Measurements from ENCODE around the gene MVP. TPM values are rescaled to one million over a fixed set of nuclear protein-coding genes. Genes with fewer than 3 reads are reported as not detected.
A peak's percentile ranks its signal among the peaks of the same experiment; 100 is the strongest.

MVP gene
- total RNA-seq, 1 experiment from 2014 or later = 72.5 TPM

- peak overlapping the region; percentile 95 for H3K27ac Mint-ChIP-seq (ENCODE audit: unreplicated experiment)
- peak overlapping the region; percentile 51 for H3K4me3 Mint-ChIP-seq (ENCODE audit: unreplicated experiment)
- DNase-seq = peak; percentile 54 to 66
- ChIA-PET POLR2A (no interaction called here), CTCF (no interaction called here)
- no TSS peak for BruUV-seq (replicated peaks)
- intact Hi-C loops (cut with micrococcal nuclease; ENCODE audit: unreplicated experiment) = loop anchor here (10.0 kb wide), 1 partner anchor 133 kb away; the partner anchor contains the start of gene C16orf92
- no peaks in the 10 kb centered on the region for H3K27me3 Mint-ChIP-seq (ENCODE audit: insufficient read depth, unreplicated experiment)
- H3K4me1 ChIP-seq = peaks cover 19% of the 10 kb centered on the region
- no peaks in the 10 kb centered on the region for H3K27me3 ChIP-seq (replicated peaks; ENCODE audit: control insufficient read depth, insufficient read depth, low read length)
- no peak for TF ChIP-seq CTCF (IDR thresholded peaks at IDR 0.05; ENCODE audit: insufficient read depth in 1 of 2, low read depth in 1 of 2, low read length in 1 of 2, severe bottlenecking in 1 of 2, unreplicated experiment in 1 of 2)
- peaks cover 7% of the 10 kb centered on the region for H3K4me1 Mint-ChIP-seq (ENCODE audit: low read depth, unreplicated experiment)
- H3K36me3 Mint-ChIP-seq (ENCODE audit: insufficient read depth, unreplicated experiment) = peaks cover 7% of the 10 kb centered on the region
- H3K36me3 ChIP-seq (ENCODE audit: control insufficient read depth, insufficient read depth, low read length) = no peaks in the 10 kb centered on the region; the same call in none of the 2 replicates
- H3K9me3 ChIP-seq = no peaks in the 10 kb centered on the region
- no peak overlapping the region for H3K4me3 ChIP-seq (ENCODE audit: low read depth, low read length)
- H3K9me3 Mint-ChIP-seq (ENCODE audit: unreplicated experiment) = no peaks in the 10 kb centered on the region
Observed at GRCh38 chr16:29891525-29892457, 71.5 kb downstream of the MVP start.

- POLR2A ChIA-PET = no interaction called here
- H3K4me1 Mint-ChIP-seq (ENCODE audit: low read depth, unreplicated experiment) = peaks cover 11% of the 10 kb centered on the region
- Histone ChIP-seq H3K4me3 (ENCODE audit: low read depth, low read length) (no peak overlapping the region), H3K36me3 (ENCODE audit: control insufficient read depth, insufficient read depth, low read length) (no peaks in the 10 kb centered on the region; the same call in none of the 2 replicates), H3K27me3 (replicated peaks; ENCODE audit: control insufficient read depth, insufficient read depth, low read length) (no peaks in the 10 kb centered on the region), H3K9me3 (no peaks in the 10 kb centered on the region), H3K4me1 (peaks cover 19% of the 10 kb centered on the region)
- no peak overlapping the region for H3K4me3 Mint-ChIP-seq (ENCODE audit: unreplicated experiment)
- no peak for TF ChIP-seq CTCF (IDR thresholded peaks at IDR 0.05; ENCODE audit: insufficient read depth in 1 of 2, low read depth in 1 of 2, low read length in 1 of 2, severe bottlenecking in 1 of 2, unreplicated experiment in 1 of 2)
- CTCF ChIA-PET = no interaction called here
- peak overlapping the region; percentile 95 for H3K27ac Mint-ChIP-seq (ENCODE audit: unreplicated experiment)
- BruUV-seq (replicated peaks) = no TSS peak
- H3K27me3 Mint-ChIP-seq (ENCODE audit: insufficient read depth, unreplicated experiment) = no peaks in the 10 kb centered on the region
- H3K36me3 Mint-ChIP-seq (ENCODE audit: insufficient read depth, unreplicated experiment) = peaks cover 7% of the 10 kb centered on the region
- no peak for DNase-seq
- H3K9me3 Mint-ChIP-seq (ENCODE audit: unreplicated experiment) = no peaks in the 10 kb centered on the region
- intact Hi-C loops (cut with micrococcal nuclease; ENCODE audit: unreplicated experiment) = loop anchor here (10.0 kb wide), 1 partner anchor 132 kb away; the partner anchor contains the start of gene C16orf92
Observed at GRCh38 chr16:29892458-29892813, 72.2 kb downstream of the MVP start.

- intact Hi-C loops (cut with micrococcal nuclease; ENCODE audit: unreplicated experiment) = loop anchor here (10.0 kb wide), 1 partner anchor 131 kb away; the partner anchor contains the start of gene C16orf92
- Histone ChIP-seq H3K4me3 (ENCODE audit: low read depth, low read length) (no peak overlapping the region), H3K9me3 (no peaks in the 10 kb centered on the region), H3K36me3 (ENCODE audit: control insufficient read depth, insufficient read depth, low read length) (no peaks in the 10 kb centered on the region; the same call in none of the 2 replicates), H3K4me1 (peaks cover 23% of the 10 kb centered on the region), H3K27me3 (replicated peaks; ENCODE audit: control insufficient read depth, insufficient read depth, low read length) (no peaks in the 10 kb centered on the region)
- CTCF ChIA-PET = interaction anchor here (0.6 kb wide), 1 partner anchor 78 kb away, joined by 3 read pairs; no protein-coding TSS in a partner anchor
- Mint-ChIP-seq H3K27ac (ENCODE audit: unreplicated experiment) (no peak overlapping the region), H3K27me3 (ENCODE audit: insufficient read depth, unreplicated experiment) (no peaks in the 10 kb centered on the region), H3K4me1 (ENCODE audit: low read depth, unreplicated experiment) (peaks cover 14% of the 10 kb centered on the region), H3K36me3 (ENCODE audit: insufficient read depth, unreplicated experiment) (peaks cover 7% of the 10 kb centered on the region), H3K4me3 (ENCODE audit: unreplicated experiment) (no peak overlapping the region), H3K9me3 (ENCODE audit: unreplicated experiment) (no peaks in the 10 kb centered on the region)
- POLR2A ChIA-PET = no interaction called here
- TF ChIP-seq CTCF (IDR thresholded peaks at IDR 0.05; ENCODE audit: insufficient read depth in 1 of 2, low read depth in 1 of 2, low read length in 1 of 2, severe bottlenecking in 1 of 2, unreplicated experiment in 1 of 2) = no peak
- no TSS peak for BruUV-seq (replicated peaks)
- no peak for DNase-seq
Observed at GRCh38 chr16:29893553-29893952, 73.3 kb downstream of the MVP start.
